Heart left ventricle (tissue), 16 donors: ENCODE data around the gene PCNX1. TPM values are rescaled to one million over a fixed set of nuclear protein-coding genes. Genes with fewer than 3 reads are reported as not detected.

Experiments used
- ATAC-seq, 4 donors: fragments of 200-7000 bp; cut with Tn5 transposase; one replicate each; pipeline ENCODE4 v1.9.1; 2020 to 2022; ENCODE audit warnings: moderate library complexity in 4 of 4, mild to moderate bottlenecking in 3 of 4, moderate number of reproducible peaks in 1 of 4
- DNase-seq, 5 donors: peaks; one replicate each; pipeline ENCODE4 v3.0.0-alpha.2; 2020
- H3K27ac ChIP-seq, 12 donors: fragments of 200-600 bp; sonication (generic) in 4 of 12; one replicate each; pipeline versions ENCODE4 v1.5.0 to v1.8.0; 2016 to 2022; ENCODE audit warnings: mild to moderate bottlenecking in 2 of 12
- H3K27me3 ChIP-seq, 9 donors: fragments of 200-600 bp; sonication (generic) in 2 of 9; one replicate each; pipeline versions ENCODE4 v1.5.1 to v1.8.0; 2016 to 2022; ENCODE audit warnings: mild to moderate bottlenecking in 3 of 9
- H3K36me3 ChIP-seq, 9 donors: fragments of 200-600 bp; sonication (generic) in 2 of 9; one replicate each; pipeline versions ENCODE4 v1.5.0 to v1.8.0; 2018 to 2022; ENCODE audit warnings: mild to moderate bottlenecking in 2 of 9
- H3K4me1 ChIP-seq, 12 donors: fragments of 200-600 bp; sonication (generic) in 4 of 12; one replicate each; pipeline versions ENCODE4 v1.5.0 to v1.8.0; 2016 to 2022; ENCODE audit warnings: mild to moderate bottlenecking in 3 of 12
- H3K4me3 ChIP-seq, 12 donors: fragments of 200-600 bp; sonication (generic) in 4 of 12; one replicate each; pipeline versions ENCODE4 v1.5.0 to v1.8.0; 2017 to 2022; ENCODE audit warnings: mild to moderate bottlenecking in 9 of 12, moderate library complexity in 4 of 12
- H3K9me3 ChIP-seq, 12 donors: fragments of 200-600 bp; sonication (generic) in 4 of 12; one replicate each; pipeline versions ENCODE4 v1.5.0 to v1.8.0; 2016 to 2022; ENCODE audit warnings: mild to moderate bottlenecking in 1 of 12
- POLR2A ChIP-seq, 2 donors: fragments of 450-650 bp; IDR thresholded peaks; one replicate each; pipeline ENCODE4 v1.6.1; 2017; ENCODE audit warnings: antibody characterized with exemption in 2 of 2, mild to moderate bottlenecking in 2 of 2, moderate library complexity in 2 of 2
- WGBS, 4 donors: extraction: QIAGEN DNeasy Blood & Tissue Kit in 2 of 4; methylation state at CpG; one replicate each; pipeline versions ENCODE4 v1.1.5 to v1.1.7; 2013 to 2018; 5-methylcytosine and 5-hydroxymethylcytosine counted together
- intact Hi-C, 10 donors: fragments of 100-400 bp; cut with DNase I; formaldehyde crosslinking; loops; one replicate each; pipeline versions ENCODE4 v1.11.1 to v1.14.2; 2022
- polyA plus RNA-seq, 2 donors: library from polyadenylated mRNA; stranded (reverse); fragments of 200-250 nt; gene quantifications; one replicate each; pipeline ENCODE4 v1.2.3, GENCODE V29; 2013
- total RNA-seq, 9 donors: library from RNA; depleted of rRNA in 2 of 9; stranded (reverse); fragments of >200 nt in 2 of 9; fragmentation: NEBNext Ultra II Directional in 3 of 9; extraction: Animal tissue kit (Norgen Biotek cat#: 25700) in 3 of 9; gene quantifications; one replicate each; pipeline versions ENCODE4 v1.1.0 to v1.2.4, GENCODE V29; 2016 to 2023
- TF ChIP-seq, protein P1 (sequence below), 12 donors: fragments of 200-600 bp; sonication (generic) in 4 of 12; IDR thresholded peaks; one replicate each; pipeline versions ENCODE4 v1.5.0 to v1.8.0; 2018 to 2022; ENCODE audit warnings: antibody characterized with exemption in 12 of 12, mild to moderate bottlenecking in 5 of 12
- donor health status: ischemic (EF 13 %, LVEDD 7.1; RV severe dilation, severe dysfunction).
- donor health status: healthy with polysubstance abuse.
- donor health status: DM: no; HTN: yes; CAD: no.
- donor health status: DM: no; HTN: no; CAD: no.
- donor health status: ischemic (EF 25% LVEDD 6.9; RV normal size, moderate dysfunction).
- donor health status: ischemic (EF 25% LVEDD 5.7; RV mildly dilated, moderate dysfunction).
- donor health status: healthy.
- donor health status: DM: yes; HTN: yes; CAD: no.
- donor health status: ischemic (EF 35%, LVEDD 5.7; RV mildly dilated, moderate dysfunction).
- donor health status: nonischemic (EF 11% LVEDD 7.7; RV severe dilation, severe dysfunction).
- donor health status: DM: yes; HTN: yes; CAD: no.
- donor health status: PGD.
- donor health status: ischemic (EF 29% LVEDD 5.4; RV normal size, mild dysfunction).
- donor health status: nonischemic (EF 23%, LVEDD 6.1; RV moderate dilation, normal function).

PCNX1 gene
- total and polyA plus RNA-seq, 11 donors = 6.1 to 64.7 (median 52.7) TPM

DNA sequence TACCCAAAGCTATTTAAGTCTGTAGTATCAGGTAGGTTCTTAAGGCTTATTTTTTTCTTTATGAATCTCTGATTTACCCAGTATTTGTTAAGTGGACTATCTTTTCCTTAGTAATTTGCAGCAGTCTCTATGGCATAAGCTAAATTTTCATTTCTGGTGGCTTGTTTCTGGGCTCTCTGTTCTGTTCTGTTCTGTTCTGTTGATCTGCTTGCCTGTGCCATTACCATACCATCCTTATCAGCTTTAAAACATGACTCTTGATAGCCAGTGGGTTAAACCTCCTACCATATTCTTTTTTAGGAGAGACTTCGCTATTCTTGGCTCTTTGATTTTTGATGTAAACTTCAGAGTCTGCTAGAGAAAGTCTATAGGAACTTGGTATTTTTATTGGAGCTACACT, 46.8 kb downstream of the PCNX1 start:
- H3K27ac ChIP-seq = peak overlapping the region in 3 of 12 donors; percentile 2 to 10 (median 3)
- H3K4me3 ChIP-seq = no peak overlapping the region
- TF ChIP-seq, protein P1, sequence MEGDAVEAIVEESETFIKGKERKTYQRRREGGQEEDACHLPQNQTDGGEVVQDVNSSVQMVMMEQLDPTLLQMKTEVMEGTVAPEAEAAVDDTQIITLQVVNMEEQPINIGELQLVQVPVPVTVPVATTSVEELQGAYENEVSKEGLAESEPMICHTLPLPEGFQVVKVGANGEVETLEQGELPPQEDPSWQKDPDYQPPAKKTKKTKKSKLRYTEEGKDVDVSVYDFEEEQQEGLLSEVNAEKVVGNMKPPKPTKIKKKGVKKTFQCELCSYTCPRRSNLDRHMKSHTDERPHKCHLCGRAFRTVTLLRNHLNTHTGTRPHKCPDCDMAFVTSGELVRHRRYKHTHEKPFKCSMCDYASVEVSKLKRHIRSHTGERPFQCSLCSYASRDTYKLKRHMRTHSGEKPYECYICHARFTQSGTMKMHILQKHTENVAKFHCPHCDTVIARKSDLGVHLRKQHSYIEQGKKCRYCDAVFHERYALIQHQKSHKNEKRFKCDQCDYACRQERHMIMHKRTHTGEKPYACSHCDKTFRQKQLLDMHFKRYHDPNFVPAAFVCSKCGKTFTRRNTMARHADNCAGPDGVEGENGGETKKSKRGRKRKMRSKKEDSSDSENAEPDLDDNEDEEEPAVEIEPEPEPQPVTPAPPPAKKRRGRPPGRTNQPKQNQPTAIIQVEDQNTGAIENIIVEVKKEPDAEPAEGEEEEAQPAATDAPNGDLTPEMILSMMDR (IDR thresholded peaks at IDR 0.05) = no peak
- no peak for TF ChIP-seq POLR2A (IDR thresholded peaks at IDR 0.05)
- H3K4me1 ChIP-seq = peaks cover 0 to 47% (median 24%) of the 10 kb centered on the region in 12 donors
- H3K27me3 ChIP-seq = no peaks in the 10 kb centered on the region
- DNase-seq (no peak), ATAC-seq (peak in 2 of 4 donors; percentile 56 to 73)
- H3K36me3 ChIP-seq = peaks cover 0 to 30% (median 16%) of the 10 kb centered on the region in 9 donors
- intact Hi-C loops = loop anchor here in 2 of 10 donors (2.0 to 5.0 kb wide), 2 partner anchors 47 to 132 kb away; partner anchors contain the start of gene PCNX1 (in 1 of the 2)
- WGBS, 4 donors = 50 to 66% (median 59%) methylated on average over 1 of the region's 1 CpG
- no peaks in the 10 kb centered on the region for H3K9me3 ChIP-seq

GRCh38 chr14:70955543-70956480, 48.6 kb downstream of the PCNX1 start:
- DNase-seq (no peak), ATAC-seq (peak in 3 of 4 donors; percentile 49 to 55 (median 54))
- Histone ChIP-seq H3K27me3 (no peaks in the 10 kb centered on the region), H3K27ac (no peak overlapping the region), H3K4me1 (peaks cover 0 to 47% (median 24%) of the 10 kb centered on the region in 12 donors), H3K4me3 (no peak overlapping the region), H3K36me3 (peaks cover 0 to 16% (median 5%) of the 10 kb centered on the region in 9 donors), H3K9me3 (no peaks in the 10 kb centered on the region)
- TF ChIP-seq POLR2A (IDR thresholded peaks at IDR 0.05) = no peak
- TF ChIP-seq, protein P1 (IDR thresholded peaks at IDR 0.05) = peak in 11 of 12 donors; percentile 34 to 67 (median 54)
- WGBS, 4 donors = 86 to 88% (median 87%) methylated on average over 5 of the region's 5 CpGs
- intact Hi-C loops = loop anchor here in 7 of 10 donors (2.0 to 5.0 kb wide), 5 partner anchors 34 to 139 kb away; partner anchors contain the start of gene PCNX1 (in 6 of the 7)

GRCh38 chr14:70956511-70956910, 49.3 kb downstream of the PCNX1 start:
- ATAC-seq (no peak), DNase-seq (no peak)
- H3K4me3 ChIP-seq = no peak overlapping the region
- no peaks in the 10 kb centered on the region for H3K27me3 ChIP-seq
- peaks cover 0 to 18% (median 0%) of the 10 kb centered on the region in 9 donors for H3K36me3 ChIP-seq
- H3K9me3 ChIP-seq = no peaks in the 10 kb centered on the region
- H3K27ac ChIP-seq = no peak overlapping the region
- 64 to 70% (median 67%) methylated on average over 3 of the region's 3 CpGs for WGBS, 4 donors
- intact Hi-C loops = loop anchor here in 7 of 10 donors (2.0 to 5.0 kb wide), 5 partner anchors 34 to 139 kb away; partner anchors contain the start of gene PCNX1 (in 5 of the 7)
- TF ChIP-seq, protein P1 (IDR thresholded peaks at IDR 0.05) = no peak
- no peak for TF ChIP-seq POLR2A (IDR thresholded peaks at IDR 0.05)
- H3K4me1 ChIP-seq = peaks cover 0 to 47% (median 24%) of the 10 kb centered on the region in 12 donors

- Histone ChIP-seq H3K4me3 (no peak overlapping the region), H3K27me3 (no peaks in the 10 kb centered on the region), H3K4me1 (peaks cover 0 to 39% (median 21%) of the 10 kb centered on the region in 12 donors), H3K36me3 (peaks cover 0 to 18% (median 8%) of the 10 kb centered on the region in 9 donors), H3K9me3 (no peaks in the 10 kb centered on the region), H3K27ac (no peak overlapping the region)
- no peak for ATAC-seq
- intact Hi-C loops = loop anchor here in 7 of 10 donors (2.0 to 5.0 kb wide), 5 partner anchors 35 to 140 kb away; partner anchors contain the start of gene PCNX1 (in 5 of the 7)
- DNase-seq = no peak
- TF ChIP-seq, protein P1 (IDR thresholded peaks at IDR 0.05) = no peak
- WGBS, 4 donors = 93 to 99% (median 97%) methylated on average over 2 of the region's 2 CpGs
Measured at GRCh38 chr14:70957710-70958109, 50.5 kb downstream of the PCNX1 start.
